ENCODE data around the gene FBXW8.

GRCh38 chr12:116934908-116935705, 24.4 kb downstream of the FBXW8 start:
- TF ChIP-seq CTCF (conservative IDR thresholded peaks at IDR 0.05): no peak
- no peak for TF ChIP-seq ZFX (IDR thresholded peaks at IDR 0.05)
